HEK293 (cell line): ENCODE measurements around the gene ABHD15.

Experiments
- TCF7L2 ChIP-seq: IDR thresholded peaks from 2 replicates; pipeline ENCODE4 v1.6.1; 2011; ENCODE audit warnings: low read depth, mild to moderate bottlenecking, inconsistent platforms, low read length, moderate library complexity, borderline replicate concordance
- ZNF114 ChIP-seq: fragments of 450-650 bp; formaldehyde crosslinking; IDR thresholded peaks from 2 replicates; pipeline ENCODE4 v1.5.0; 2017; ENCODE audit warnings: missing biosample characterization, missing genetic modification characterization
- ZNF664 ChIP-seq: fragments of 450-650 bp; formaldehyde crosslinking; IDR thresholded peaks from 2 replicates; pipeline ENCODE4 v1.5.1; 2016; ENCODE audit warnings: missing biosample characterization, missing genetic modification characterization
- TF ChIP-seq, protein P1 (sequence below): fragments of 450-650 bp; formaldehyde crosslinking; IDR thresholded peaks from 2 replicates; pipeline ENCODE4 v1.5.1; 2016; ENCODE audit warnings: missing biosample characterization, missing genetic modification characterization
- TF ChIP-seq, protein P2 (sequence below): fragments of 450-650 bp; formaldehyde crosslinking; IDR thresholded peaks from 2 replicates; pipeline ENCODE4 v1.5.1; 2016; ENCODE audit warnings: missing biosample characterization, missing genetic modification characterization
- TF ChIP-seq, protein P3 (sequence below): fragments of 450-650 bp; formaldehyde crosslinking; IDR thresholded peaks from 2 replicates; pipeline ENCODE4 v1.5.1; 2016; ENCODE audit warnings: missing biosample characterization, missing genetic modification characterization
- TF ChIP-seq, protein P4 (sequence below): fragments of 450-650 bp; formaldehyde crosslinking; IDR thresholded peaks from 2 replicates; pipeline ENCODE4 v1.5.1; 2016; ENCODE audit warnings: missing biosample characterization, missing genetic modification characterization

DNA sequence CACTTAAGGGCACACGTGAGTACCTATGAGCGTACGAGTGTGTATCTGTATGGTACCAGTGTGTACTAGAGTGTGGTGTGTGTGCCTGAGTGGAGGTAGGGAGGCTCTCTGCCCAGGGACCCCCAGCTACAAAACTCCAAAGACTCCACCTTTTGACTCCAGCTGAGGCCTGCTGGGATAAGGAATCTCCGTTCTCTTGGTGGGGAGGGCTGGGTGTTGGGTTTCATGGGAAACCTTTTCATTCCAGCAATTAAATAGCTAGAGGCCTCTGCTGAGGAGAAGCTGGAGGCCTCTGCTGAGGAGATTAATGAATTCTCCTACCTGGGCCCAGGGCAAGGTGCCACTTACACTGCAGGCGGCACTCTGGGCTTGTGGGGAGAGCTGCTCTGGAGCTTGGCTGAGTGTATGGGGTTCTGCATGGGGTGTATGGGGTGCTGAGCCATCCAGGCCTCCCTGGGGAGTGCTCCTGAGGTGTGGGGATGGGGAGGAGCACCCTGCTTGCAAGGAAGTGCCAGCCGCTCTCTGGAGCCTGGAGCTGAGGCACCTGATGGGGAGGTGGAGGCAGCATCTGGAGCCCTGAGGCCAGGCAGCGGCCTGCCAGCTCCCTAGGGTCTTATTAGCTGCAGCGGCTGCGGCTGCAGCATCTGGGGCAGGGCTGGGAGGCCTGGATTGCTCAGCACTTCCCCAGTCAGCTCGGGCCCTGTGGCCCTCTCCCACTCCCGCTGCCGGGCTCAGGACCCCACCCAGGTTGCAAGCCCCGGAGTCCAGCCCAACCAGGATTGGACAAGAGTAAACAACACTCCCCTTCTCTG is 30.7 kb upstream of the ABHD15 start:
- TF ChIP-seq, protein P1, sequence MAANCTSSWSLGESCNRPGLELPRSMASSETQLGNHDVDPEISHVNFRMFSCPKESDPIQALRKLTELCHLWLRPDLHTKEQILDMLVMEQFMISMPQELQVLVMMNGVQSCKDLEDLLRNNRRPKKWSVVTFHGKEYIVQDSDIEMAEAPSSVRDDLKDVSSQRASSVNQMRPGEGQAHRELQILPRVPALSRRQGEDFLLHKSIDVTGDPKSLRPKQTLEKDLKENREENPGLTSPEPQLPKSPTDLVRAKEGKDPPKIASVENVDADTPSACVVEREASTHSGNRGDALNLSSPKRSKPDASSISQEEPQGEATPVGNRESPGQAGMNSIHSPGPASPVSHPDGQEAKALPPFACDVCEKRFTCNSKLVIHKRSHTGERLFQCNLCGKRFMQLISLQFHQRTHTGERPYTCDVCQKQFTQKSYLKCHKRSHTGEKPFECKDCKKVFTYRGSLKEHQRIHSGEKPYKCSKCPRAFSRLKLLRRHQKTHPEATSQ (tag by site-specific recombination): no peak
- no peak for TF ChIP-seq ZNF114 (tag by site-specific recombination)
- TF ChIP-seq, protein P2, sequence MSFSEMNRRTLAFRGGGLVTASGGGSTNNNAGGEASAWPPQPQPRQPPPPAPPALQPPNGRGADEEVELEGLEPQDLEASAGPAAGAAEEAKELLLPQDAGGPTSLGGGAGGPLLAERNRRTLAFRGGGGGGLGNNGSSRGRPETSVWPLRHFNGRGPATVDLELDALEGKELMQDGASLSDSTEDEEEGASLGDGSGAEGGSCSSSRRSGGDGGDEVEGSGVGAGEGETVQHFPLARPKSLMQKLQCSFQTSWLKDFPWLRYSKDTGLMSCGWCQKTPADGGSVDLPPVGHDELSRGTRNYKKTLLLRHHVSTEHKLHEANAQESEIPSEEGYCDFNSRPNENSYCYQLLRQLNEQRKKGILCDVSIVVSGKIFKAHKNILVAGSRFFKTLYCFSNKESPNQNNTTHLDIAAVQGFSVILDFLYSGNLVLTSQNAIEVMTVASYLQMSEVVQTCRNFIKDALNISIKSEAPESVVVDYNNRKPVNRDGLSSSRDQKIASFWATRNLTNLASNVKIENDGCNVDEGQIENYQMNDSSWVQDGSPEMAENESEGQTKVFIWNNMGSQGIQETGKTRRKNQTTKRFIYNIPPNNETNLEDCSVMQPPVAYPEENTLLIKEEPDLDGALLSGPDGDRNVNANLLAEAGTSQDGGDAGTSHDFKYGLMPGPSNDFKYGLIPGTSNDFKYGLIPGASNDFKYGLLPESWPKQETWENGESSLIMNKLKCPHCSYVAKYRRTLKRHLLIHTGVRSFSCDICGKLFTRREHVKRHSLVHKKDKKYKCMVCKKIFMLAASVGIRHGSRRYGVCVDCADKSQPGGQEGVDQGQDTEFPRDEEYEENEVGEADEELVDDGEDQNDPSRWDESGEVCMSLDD: 0 out of 2 replicates have a peak, but pooled peaks have one; percentile 47
- TF ChIP-seq, protein P3, sequence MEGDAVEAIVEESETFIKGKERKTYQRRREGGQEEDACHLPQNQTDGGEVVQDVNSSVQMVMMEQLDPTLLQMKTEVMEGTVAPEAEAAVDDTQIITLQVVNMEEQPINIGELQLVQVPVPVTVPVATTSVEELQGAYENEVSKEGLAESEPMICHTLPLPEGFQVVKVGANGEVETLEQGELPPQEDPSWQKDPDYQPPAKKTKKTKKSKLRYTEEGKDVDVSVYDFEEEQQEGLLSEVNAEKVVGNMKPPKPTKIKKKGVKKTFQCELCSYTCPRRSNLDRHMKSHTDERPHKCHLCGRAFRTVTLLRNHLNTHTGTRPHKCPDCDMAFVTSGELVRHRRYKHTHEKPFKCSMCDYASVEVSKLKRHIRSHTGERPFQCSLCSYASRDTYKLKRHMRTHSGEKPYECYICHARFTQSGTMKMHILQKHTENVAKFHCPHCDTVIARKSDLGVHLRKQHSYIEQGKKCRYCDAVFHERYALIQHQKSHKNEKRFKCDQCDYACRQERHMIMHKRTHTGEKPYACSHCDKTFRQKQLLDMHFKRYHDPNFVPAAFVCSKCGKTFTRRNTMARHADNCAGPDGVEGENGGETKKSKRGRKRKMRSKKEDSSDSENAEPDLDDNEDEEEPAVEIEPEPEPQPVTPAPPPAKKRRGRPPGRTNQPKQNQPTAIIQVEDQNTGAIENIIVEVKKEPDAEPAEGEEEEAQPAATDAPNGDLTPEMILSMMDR: 0 out of 2 replicates have a peak, but pooled peaks have one; percentile 17
- TF ChIP-seq TCF7L2: no peak
- no peak for TF ChIP-seq ZNF664 (tag by site-specific recombination)
- TF ChIP-seq, protein P4, sequence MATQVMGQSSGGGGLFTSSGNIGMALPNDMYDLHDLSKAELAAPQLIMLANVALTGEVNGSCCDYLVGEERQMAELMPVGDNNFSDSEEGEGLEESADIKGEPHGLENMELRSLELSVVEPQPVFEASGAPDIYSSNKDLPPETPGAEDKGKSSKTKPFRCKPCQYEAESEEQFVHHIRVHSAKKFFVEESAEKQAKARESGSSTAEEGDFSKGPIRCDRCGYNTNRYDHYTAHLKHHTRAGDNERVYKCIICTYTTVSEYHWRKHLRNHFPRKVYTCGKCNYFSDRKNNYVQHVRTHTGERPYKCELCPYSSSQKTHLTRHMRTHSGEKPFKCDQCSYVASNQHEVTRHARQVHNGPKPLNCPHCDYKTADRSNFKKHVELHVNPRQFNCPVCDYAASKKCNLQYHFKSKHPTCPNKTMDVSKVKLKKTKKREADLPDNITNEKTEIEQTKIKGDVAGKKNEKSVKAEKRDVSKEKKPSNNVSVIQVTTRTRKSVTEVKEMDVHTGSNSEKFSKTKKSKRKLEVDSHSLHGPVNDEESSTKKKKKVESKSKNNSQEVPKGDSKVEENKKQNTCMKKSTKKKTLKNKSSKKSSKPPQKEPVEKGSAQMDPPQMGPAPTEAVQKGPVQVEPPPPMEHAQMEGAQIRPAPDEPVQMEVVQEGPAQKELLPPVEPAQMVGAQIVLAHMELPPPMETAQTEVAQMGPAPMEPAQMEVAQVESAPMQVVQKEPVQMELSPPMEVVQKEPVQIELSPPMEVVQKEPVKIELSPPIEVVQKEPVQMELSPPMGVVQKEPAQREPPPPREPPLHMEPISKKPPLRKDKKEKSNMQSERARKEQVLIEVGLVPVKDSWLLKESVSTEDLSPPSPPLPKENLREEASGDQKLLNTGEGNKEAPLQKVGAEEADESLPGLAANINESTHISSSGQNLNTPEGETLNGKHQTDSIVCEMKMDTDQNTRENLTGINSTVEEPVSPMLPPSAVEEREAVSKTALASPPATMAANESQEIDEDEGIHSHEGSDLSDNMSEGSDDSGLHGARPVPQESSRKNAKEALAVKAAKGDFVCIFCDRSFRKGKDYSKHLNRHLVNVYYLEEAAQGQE (tag by site-specific recombination): no peak
